K562 (cell line): ENCODE results near the gene FASN. TPM values are rescaled to one million over a fixed set of nuclear protein-coding genes. Genes with fewer than 3 reads are reported as not detected.
A peak's percentile ranks its signal among the peaks of the same experiment; 100 is the strongest.

ENCODE experiments used
- ATAC-seq: fragments of 200-7000 bp; cut with Tn5 transposase; 3 replicates; pipeline ENCODE4 v1.9.1; 2020; ENCODE audit warnings: moderate library complexity
- BruUV-seq: library from RNA; stranded (reverse); fragments of 400-500 nt; replicated peaks from 2 replicates; lab custom pipeline; 2021; lab: Mats Ljungman, UMichigan
- CTCF ChIA-PET: fragments of 300-600 bp; formaldehyde crosslinking; extraction: SDS; loops from one replicate; lab custom pipeline; 2021; ENCODE audit warnings: low intra/inter-chr PET ratio; lab: Yijun Ruan, JAX
- POLR2A ChIA-PET: fragments of 300-600, 350-650 bp; sonication (Branson Sonifier 250); formaldehyde crosslinking; extraction: SDS; loops from one replicate; lab custom pipeline; 2021; ENCODE audit warnings: antibody characterized with exemption, inconsistent platforms; lab: Yijun Ruan, JAX
- DNase-seq, 4 experiments: peaks; one replicate each; pipeline versions ENCODE4 v3.0.0 to v3.0.0-alpha.2; 2011 to 2018; ENCODE audit warnings: low spot score in 3 of 4, mixed read lengths in 3 of 4; ENCODE audit errors: extremely low read depth in 1 of 4
- FAIRE-seq: peaks from 2 replicates; lab custom pipeline; 2011; peaks lifted over from hg19 to GRCh38; lab: Jason Lieb, UNC
- H2AFZ ChIP-seq: 2 replicates; pipeline ENCODE4 v1.6.0; 2011; ENCODE audit warnings: low read depth, low read length, control low read depth, inconsistent platforms
- H3K27ac ChIP-seq: fragments of 200-600 bp; 3 replicates; pipeline ENCODE4 v1.8.0; 2011; ENCODE audit warnings: low read depth, mild to moderate bottlenecking, control low read depth, inconsistent platforms, low read length, moderate library complexity, mixed read lengths; ENCODE audit errors: extremely low read depth
- H3K27me3 ChIP-seq, 2 experiments: fragments of 300-600 bp in 1 of 2; 2 replicates in 1 of 2; 3 replicates in 1 of 2; pipeline versions ENCODE4 v1.6.0 to v1.8.0; 2011; ENCODE audit warnings: inconsistent platforms in 2 of 2, low read length in 2 of 2, mild to moderate bottlenecking in 1 of 2, mixed read lengths in 1 of 2, moderate library complexity in 1 of 2; ENCODE audit not compliant: control insufficient read depth in 2 of 2, insufficient read depth in 2 of 2
- H3K36me3 ChIP-seq: fragments of 300-600 bp; 3 replicates; pipeline ENCODE4 v1.8.0; 2011; ENCODE audit warnings: mild to moderate bottlenecking, low read length, inconsistent platforms; ENCODE audit not compliant: control insufficient read depth, insufficient read depth
- H3K4me1 ChIP-seq, 2 experiments: fragments of 200-600 bp in 1 of 2; replicated peaks in 1 of 2; 2 replicates in 1 of 2; 3 replicates in 1 of 2; pipeline versions ENCODE4 v1.5.1 to v1.8.0; 2011; ENCODE audit warnings: inconsistent platforms in 2 of 2, low read length in 2 of 2, mild to moderate bottlenecking in 1 of 2, mixed read lengths in 1 of 2, moderate library complexity in 1 of 2; ENCODE audit not compliant: control insufficient read depth in 2 of 2, insufficient read depth in 2 of 2
- H3K4me2 ChIP-seq: 2 replicates; pipeline ENCODE4 v1.6.1; 2011; ENCODE audit warnings: low read length, control low read depth, inconsistent platforms, mixed read lengths; ENCODE audit not compliant: insufficient read depth
- H3K4me3 ChIP-seq: fragments of 200-600 bp; sonication (generic), shearing (Covaris generic); 2 replicates; pipeline ENCODE4 v1.5.1; 2016; ENCODE audit warnings: control low read depth, inconsistent platforms
- H3K79me2 ChIP-seq: fragments of 200-600 bp; 3 replicates; pipeline ENCODE4 v1.8.0; 2011; ENCODE audit warnings: low read length, inconsistent platforms; ENCODE audit not compliant: control insufficient read depth, insufficient read depth
- H3K9ac ChIP-seq, 2 experiments: 2 replicates each; pipeline versions ENCODE4 v1.6.0 to v1.6.1; 2011; ENCODE audit warnings: low read depth in 2 of 2, low read length in 2 of 2, control low read depth in 1 of 2, inconsistent platforms in 1 of 2, mild to moderate bottlenecking in 1 of 2, mixed read lengths in 1 of 2; ENCODE audit not compliant: insufficient read depth in 1 of 2
- H3K9me1 ChIP-seq: one replicate; pipeline ENCODE4 v1.6.0; 2011; ENCODE audit warnings: inconsistent platforms, mild to moderate bottlenecking, low read length, moderate library complexity; ENCODE audit not compliant: control insufficient read depth, insufficient read depth
- H3K9me3 ChIP-seq: replicated peaks from 2 replicates; pipeline ENCODE4 v1.5.1; 2011; ENCODE audit warnings: low read depth, low read length, inconsistent platforms; ENCODE audit not compliant: control insufficient read depth, insufficient read depth
- H4K20me1 ChIP-seq: replicated peaks from 2 replicates; pipeline ENCODE4 v1.6.1; 2011; ENCODE audit warnings: low read length, inconsistent platforms, mixed read lengths; ENCODE audit not compliant: control insufficient read depth, insufficient read depth
- EHMT2 ChIP-seq: fragments of 450-650 bp; IDR thresholded peaks from 2 replicates; pipeline ENCODE4 v1.6.1; 2018; ENCODE audit warnings: antibody characterized with exemption
- ETS1 ChIP-seq: conservative IDR thresholded peaks from 2 replicates; pipeline ENCODE4 v1.6.1; 2011; ENCODE audit warnings: low read depth, mild to moderate bottlenecking, low read length; ENCODE audit not compliant: control insufficient read depth
- FIP1L1 ChIP-seq: fragments of 200-400 bp; formaldehyde crosslinking; IDR thresholded peaks from 2 replicates; pipeline ENCODE4 v1.6.1; 2018; ENCODE audit warnings: mild to moderate bottlenecking, low read depth, low read length; ENCODE audit not compliant: poor library complexity, severe bottlenecking
- MAFG ChIP-seq: fragments of 450-650 bp; conservative IDR thresholded peaks from 2 replicates; pipeline ENCODE4 v1.6.1; 2016; ENCODE audit warnings: missing genetic modification characterization, missing compliant biosample characterization
- PATZ1 ChIP-seq: fragments of 250-450 bp; sonication (Bioruptor Pico); IDR thresholded peaks from 2 replicates; pipeline ENCODE4 v1.5.0; 2020; ENCODE audit warnings: mild to moderate bottlenecking, borderline replicate concordance
- POLR2B ChIP-seq: fragments of 450-650 bp; IDR thresholded peaks from 2 replicates; pipeline ENCODE4 v1.6.1; 2018; ENCODE audit warnings: low read depth; ENCODE audit not compliant: partially characterized antibody
- POLR2G ChIP-seq: fragments of 200-400 bp; formaldehyde crosslinking; IDR thresholded peaks from 2 replicates; pipeline ENCODE4 v1.6.1; 2017; ENCODE audit warnings: low read depth, mild to moderate bottlenecking, antibody characterized with exemption, low read length, moderate library complexity
- PRPF4 ChIP-seq: fragments of 200-400 bp; formaldehyde crosslinking; IDR thresholded peaks from one replicate; pipeline ENCODE4 v1.6.1; 2017; ENCODE audit warnings: low read length, low read depth, mild to moderate bottlenecking; ENCODE audit not compliant: insufficient read depth, poor library complexity, severe bottlenecking
- SIN3A ChIP-seq, 2 experiments: fragments of 150-350 bp in 1 of 2; IDR thresholded peaks; 2 replicates each; pipeline ENCODE4 v1.6.1; 2011 to 2016; ENCODE audit warnings: borderline replicate concordance in 2 of 2, low read depth in 2 of 2, low read length in 2 of 2, mild to moderate bottlenecking in 2 of 2, moderate library complexity in 2 of 2; ENCODE audit not compliant: control insufficient read depth in 1 of 2
- STAT5B ChIP-seq: fragments of 250-450 bp; sonication (Bioruptor Pico); IDR thresholded peaks from 2 replicates; pipeline ENCODE4 v1.8.0; 2021; ENCODE audit warnings: mild to moderate bottlenecking, inconsistent platforms
- TEAD4 ChIP-seq, 2 experiments: sonication (generic) in 1 of 2; formaldehyde crosslinking in 1 of 2; IDR thresholded peaks; 2 replicates each; pipeline versions ENCODE4 v1.6.1 to v1.8.0; 2012 to 2022; ENCODE audit warnings: borderline replicate concordance in 1 of 2, inconsistent platforms in 1 of 2, low read length in 1 of 2, mild to moderate bottlenecking in 1 of 2, missing genetic modification reagents in 1 of 2
- TSC22D4 ChIP-seq: fragments of 450-650 bp; IDR thresholded peaks from 2 replicates; pipeline ENCODE4 v1.6.1; 2016; ENCODE audit warnings: missing genetic modification characterization, missing biosample characterization, control low read depth
- ZBTB33 ChIP-seq: sonication (generic); formaldehyde crosslinking; IDR thresholded peaks from 2 replicates; pipeline ENCODE4 v1.8.1; 2023; ENCODE audit warnings: mild to moderate bottlenecking, missing genetic modification reagents
- ZBTB7A ChIP-seq: IDR thresholded peaks from 2 replicates; pipeline ENCODE4 v1.6.1; 2011; ENCODE audit warnings: low read depth, mild to moderate bottlenecking, low read length, moderate library complexity, borderline replicate concordance; ENCODE audit not compliant: control insufficient read depth
- WGBS: fragments of 100-300 bp; shearing (Covaris generic); methylation state at CpG from one replicate; pipeline ENCODE4 v1.1.6; 2016; ENCODE audit warnings: low coverage, mixed read lengths; ENCODE audit not compliant: insufficient coverage; ENCODE audit errors: missing lambda C conversion rate; 5-methylcytosine and 5-hydroxymethylcytosine counted together
- in situ Hi-C: fragments of 300-500 bp; cut with MboI; formaldehyde crosslinking; loops from 4 replicates; pipeline ENCODE4 v1.15.0; 2018; ENCODE audit warnings: inconsistent platforms, mixed read lengths
- intact Hi-C: fragments of 100-400 bp; cut with micrococcal nuclease; formaldehyde crosslinking; loops from 2 replicates; pipeline ENCODE4 v1.14.2; 2022
- polyA plus RNA-seq, 8 experiments: library from polyadenylated mRNA; depleted of rRNA in 4 of 8; stranded (reverse) in 5 of 8; unstranded in 3 of 8; fragments of >200 nt; fragmentation: Nextera tagmentation in 2 of 8; fragmentation: Illumina TruSeq in 1 of 8; extraction: Ambion mirVana in 2 of 8; extraction: Trizol in 1 of 8; gene quantifications; 2 replicates each; pipeline versions ENCODE4 v1.2.1 to v1.2.3, GENCODE V29; 2011 to 2014; ENCODE audit warnings: inconsistent platforms in 1 of 8, missing spikeins in 1 of 8
- total RNA-seq, 7 experiments: library from RNA; depleted of rRNA in 6 of 7; stranded (reverse); fragments of >200 nt in 6 of 7; fragmentation: Illumina TruSeq in 2 of 7; extraction: Trizol in 2 of 7; gene quantifications; 2 replicates each; pipeline versions ENCODE4 v1.2.1 to v1.2.3, GENCODE V29; 2011 to 2021; ENCODE audit warnings: low replicate concordance in 1 of 7

Gene FASN
- total and polyA plus RNA-seq, 9 of the 15 experiments (the other 6 are each of a cell fraction or from before 2014, with no cell fraction given): 0.15 to 663 (median 49.9) TPM

- Histone ChIP-seq H3K27ac (no peak overlapping the region), H3K9me1 (no peaks in the 10 kb centered on the region), H3K4me2 (no peak overlapping the region), H3K9me3 (no peaks in the 10 kb centered on the region), H3K4me1 (peaks cover 3 to 63% of the 10 kb centered on the region in 2 experiments; a peak in 4 of 5 replicates), H3K79me2 (peaks cover 50% of the 10 kb centered on the region), H3K36me3 (peaks cover 96% of the 10 kb centered on the region), H4K20me1 (peaks cover 27% of the 10 kb centered on the region), H3K9ac (peak overlapping the region in 1 of 2 experiments; percentile 43; a peak in 1 of 4 replicates), H2AFZ (no peak overlapping the region), H3K4me3 (no peak overlapping the region), H3K27me3 (no peaks in the 10 kb centered on the region)
- CTCF ChIA-PET: no interaction called here
- in situ Hi-C loops: no loop called here
- intact Hi-C loops: no loop called here
- no peak for DNase-seq
- WGBS: 95% methylated on average over 25 of the region's 29 CpGs
- no TSS peak for BruUV-seq
- ATAC-seq: no peak
- POLR2A ChIA-PET: interaction anchor here (0.7 to 5.9 kb wide), 4 partner anchors 7 to 14 kb away, joined by 3 to 52 read pairs (median 10); partner anchors contain the start of gene FASN
- FAIRE-seq: no peak
- TF ChIP-seq TSC22D4 (tag) (no peak), POLR2G (peak; percentile 5; the same call in 1 of the 2 replicates), SIN3A (IDR thresholded peaks at IDR 0.05; ENCODE audit: borderline replicate concordance in 2 of 2, control insufficient read depth in 1 of 2, low read depth in 2 of 2, low read length in 2 of 2) (peak in 1 of 2 experiments; percentile 25; a peak in 1 of 4 replicates), ZBTB7A (peak; percentile 44; the same call in 1 of the 2 replicates), ZBTB33 (peak; percentile 62; the same call in 1 of the 2 replicates), MAFG (tag) (no peak), STAT5B (CRISPR knock-in tag) (no peak), FIP1L1 (peak; percentile 41), ETS1 (0 out of 2 replicates have a peak, but pooled peaks have one; percentile 17), PATZ1 (CRISPR knock-in tag) (no peak), PRPF4 (peak; percentile 7), EHMT2 (no peak), POLR2B (peak; percentile 18), TEAD4 (IDR thresholded peaks at IDR 0.05; ENCODE audit: low read length) (0 out of 2 replicates have a peak, but pooled peaks have one; percentile 12), TEAD4 (CRISPR knock-in tag; IDR thresholded peaks at IDR 0.05; ENCODE audit: borderline replicate concordance) (no peak)
These were observed 7.3 kb downstream of the FASN start for GRCh38 chr17:82090549-82091263.
